ENCODE measurements around the gene PPP4R1.

PPP4R1 gene

GRCh38 chr18:9574473-9575115 is 39.8 kb downstream of the PPP4R1 start:
- no peak overlapping the region for H2AFZ ChIP-seq (ENCODE audit: low read length)
- TF ChIP-seq EZH2phosphoT487 (IDR thresholded peaks at IDR 0.05; ENCODE audit: borderline replicate concordance) = no peak
- TF ChIP-seq CTCF (conservative IDR thresholded peaks at IDR 0.05; ENCODE audit: low read length) = no peak

GRCh38 chr18:9571546-9571945 is 42.8 kb downstream of the PPP4R1 start:
- H3K4me2 ChIP-seq (ENCODE audit: low read depth, low read length, poor library complexity, severe bottlenecking) = no peak overlapping the region
- H3K36me3 ChIP-seq (ENCODE audit: insufficient read depth, low read length) = peaks cover 89% of the 10 kb centered on the region; the same call in 1 of the 2 replicates
- H3K9me2 ChIP-seq (replicated peaks; ENCODE audit: low read depth, low read length) = no peaks in the 10 kb centered on the region
- H3K9me3 ChIP-seq (ENCODE audit: insufficient read depth, low read depth, low read length) = no peaks in the 10 kb centered on the region
- H4K20me1 ChIP-seq (ENCODE audit: insufficient read depth, low read length, poor library complexity, severe bottlenecking) = no peaks in the 10 kb centered on the region
- no peaks in the 10 kb centered on the region for H3F3A ChIP-seq (ENCODE audit: low read depth)
- no peak for TF ChIP-seq CTCF (conservative IDR thresholded peaks at IDR 0.05; ENCODE audit: low read length)
- no peak for TF ChIP-seq EZH2phosphoT487 (IDR thresholded peaks at IDR 0.05; ENCODE audit: borderline replicate concordance)
- H3K4me1 ChIP-seq (ENCODE audit: insufficient read depth, low read length, poor library complexity, severe bottlenecking) = no peaks in the 10 kb centered on the region
- H3K4me3 ChIP-seq (ENCODE audit: low read length, poor library complexity, severe bottlenecking) = no peak overlapping the region
- no peak overlapping the region for H3K9ac ChIP-seq (ENCODE audit: low read depth, low read length, poor library complexity, severe bottlenecking)
- H2AFZ ChIP-seq (ENCODE audit: low read length) = no peak overlapping the region
- H3K27me3 ChIP-seq (ENCODE audit: insufficient read depth, low read length, poor library complexity, severe bottlenecking) = no peaks in the 10 kb centered on the region
- no peaks in the 10 kb centered on the region for H3K79me2 ChIP-seq (ENCODE audit: insufficient read depth, low read length)

More at GRCh38 chr18:9574473-9575115, 39.8 kb downstream of the PPP4R1 start:
- no peaks in the 10 kb centered on the region for H3K9me3 ChIP-seq (ENCODE audit: insufficient read depth, low read depth, low read length)
- no peaks in the 10 kb centered on the region for H3F3A ChIP-seq (ENCODE audit: low read depth)
- H3K79me2 ChIP-seq (ENCODE audit: insufficient read depth, low read length) = no peaks in the 10 kb centered on the region
- H3K9me2 ChIP-seq (replicated peaks; ENCODE audit: low read depth, low read length) = no peaks in the 10 kb centered on the region
- H3K9ac ChIP-seq (ENCODE audit: low read depth, low read length, poor library complexity, severe bottlenecking) = no peak overlapping the region
- H3K27me3 ChIP-seq (ENCODE audit: insufficient read depth, low read length, poor library complexity, severe bottlenecking) = no peaks in the 10 kb centered on the region
- H3K4me1 ChIP-seq (ENCODE audit: insufficient read depth, low read length, poor library complexity, severe bottlenecking) = no peaks in the 10 kb centered on the region
- no peak overlapping the region for H3K4me2 ChIP-seq (ENCODE audit: low read depth, low read length, poor library complexity, severe bottlenecking)
- no peak overlapping the region for H3K4me3 ChIP-seq (ENCODE audit: low read length, poor library complexity, severe bottlenecking)
- H3K36me3 ChIP-seq (ENCODE audit: insufficient read depth, low read length) = peaks cover 91% of the 10 kb centered on the region; the same call in 1 of the 2 replicates
- H4K20me1 ChIP-seq (ENCODE audit: insufficient read depth, low read length, poor library complexity, severe bottlenecking) = no peaks in the 10 kb centered on the region

DNA sequence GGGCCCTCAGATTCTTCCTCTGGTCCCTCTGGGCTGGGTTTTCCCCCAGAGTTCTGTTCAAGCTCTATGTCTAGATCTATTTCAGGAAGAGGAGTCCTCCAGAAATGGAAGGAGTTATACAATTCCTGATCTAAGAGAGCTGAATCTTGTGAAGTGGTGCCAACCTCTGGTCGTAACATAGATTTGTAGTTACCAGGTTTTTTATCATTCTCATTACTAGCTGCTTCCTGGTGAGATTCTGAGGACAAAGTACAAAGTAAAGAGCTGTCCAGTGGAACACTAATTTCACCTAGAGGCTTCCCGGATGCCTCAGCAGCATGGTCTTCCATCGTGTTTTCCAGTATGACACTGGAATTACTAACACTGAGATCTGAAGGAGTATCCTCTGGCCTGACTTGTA is 44.1 kb downstream of the PPP4R1 start:
- no peaks in the 10 kb centered on the region for H3K27me3 ChIP-seq (ENCODE audit: insufficient read depth, low read length, poor library complexity, severe bottlenecking)
- H3K4me2 ChIP-seq (ENCODE audit: low read depth, low read length, poor library complexity, severe bottlenecking) = no peak overlapping the region
- no peaks in the 10 kb centered on the region for H3F3A ChIP-seq (ENCODE audit: low read depth)
- no peak overlapping the region for H3K4me3 ChIP-seq (ENCODE audit: low read length, poor library complexity, severe bottlenecking)
- no peaks in the 10 kb centered on the region for H3K9me2 ChIP-seq (replicated peaks; ENCODE audit: low read depth, low read length)
- H3K9ac ChIP-seq (ENCODE audit: low read depth, low read length, poor library complexity, severe bottlenecking) = no peak overlapping the region
- no peaks in the 10 kb centered on the region for H3K4me1 ChIP-seq (ENCODE audit: insufficient read depth, low read length, poor library complexity, severe bottlenecking)
- H3K79me2 ChIP-seq (ENCODE audit: insufficient read depth, low read length) = no peaks in the 10 kb centered on the region
- H2AFZ ChIP-seq (ENCODE audit: low read length) = no peak overlapping the region
- H3K36me3 ChIP-seq (ENCODE audit: insufficient read depth, low read length) = peaks cover 78% of the 10 kb centered on the region; the same call in 1 of the 2 replicates
- no peak for TF ChIP-seq CTCF (conservative IDR thresholded peaks at IDR 0.05; ENCODE audit: low read length)
- no peak for TF ChIP-seq EZH2phosphoT487 (IDR thresholded peaks at IDR 0.05; ENCODE audit: borderline replicate concordance)
- H3K9me3 ChIP-seq (ENCODE audit: insufficient read depth, low read depth, low read length) = no peaks in the 10 kb centered on the region
- no peaks in the 10 kb centered on the region for H4K20me1 ChIP-seq (ENCODE audit: insufficient read depth, low read length, poor library complexity, severe bottlenecking)

Measured in Loucy (cell line).